WERI-Rb-1 (cell line): ENCODE results near the gene CD274.

Experiments used
- DNase-seq: peaks from one replicate; pipeline ENCODE4 v3.0.0-alpha.2; 2020
- H3K27ac ChIP-seq: fragments of 250-450 bp; sonication (Bioruptor Pico); 2 replicates; pipeline ENCODE4 v1.5.1; 2020; ENCODE audit warnings: mild to moderate bottlenecking, moderate library complexity
- H3K27me3 ChIP-seq: fragments of 250-450 bp; sonication (Bioruptor Pico); 2 replicates; pipeline ENCODE4 v1.5.1; 2021; ENCODE audit warnings: mild to moderate bottlenecking, low read depth, moderate library complexity; ENCODE audit not compliant: insufficient read depth, severe bottlenecking
- H3K36me3 ChIP-seq: fragments of 250-450 bp; sonication (Bioruptor Pico); 2 replicates; pipeline ENCODE4 v1.5.1; 2020; ENCODE audit warnings: mild to moderate bottlenecking, moderate library complexity
- H3K4me3 ChIP-seq: 2 replicates; pipeline ENCODE4 v1.5.1; 2011; ENCODE audit warnings: low read depth, mild to moderate bottlenecking, control low read depth, low read length
- H3K9me3 ChIP-seq: fragments of 250-450 bp; sonication (Bioruptor Pico); 2 replicates; pipeline ENCODE4 v1.5.1; 2021; ENCODE audit warnings: mild to moderate bottlenecking, moderate library complexity; ENCODE audit not compliant: severe bottlenecking
- CTCF ChIP-seq: IDR thresholded peaks from 2 replicates; pipeline ENCODE4 v1.5.1; 2011; ENCODE audit warnings: low read depth, mild to moderate bottlenecking, control low read depth, inconsistent platforms, low read length

CD274 gene

GRCh38 chr9:5485378-5486085, 35.2 kb downstream of the CD274 start:
- no peaks in the 10 kb centered on the region for H3K36me3 ChIP-seq
- no peaks in the 10 kb centered on the region for H3K9me3 ChIP-seq
- DNase-seq = no peak
- TF ChIP-seq CTCF = no peak
- H3K27me3 ChIP-seq = no peaks in the 10 kb centered on the region
- H3K4me3 ChIP-seq = no peak overlapping the region
- H3K27ac ChIP-seq = no peak overlapping the region

- H3K9me3 ChIP-seq = no peaks in the 10 kb centered on the region
- H3K4me3 ChIP-seq = no peak overlapping the region
- H3K36me3 ChIP-seq = no peaks in the 10 kb centered on the region
- DNase-seq = no peak
- H3K27ac ChIP-seq = no peak overlapping the region
- TF ChIP-seq CTCF = no peak
- H3K27me3 ChIP-seq = no peaks in the 10 kb centered on the region
These were observed 36.6 kb downstream of the CD274 start for GRCh38 chr9:5486988-5487387.

- TF ChIP-seq CTCF = no peak
- Histone ChIP-seq H3K27me3 (no peaks in the 10 kb centered on the region), H3K27ac (no peak overlapping the region), H3K9me3 (no peaks in the 10 kb centered on the region), H3K36me3 (no peaks in the 10 kb centered on the region), H3K4me3 (no peak overlapping the region)
- DNase-seq = no peak
These were observed 38.1 kb downstream of the CD274 start for GRCh38 chr9:5488221-5489008.

GRCh38 chr9:5489630-5490490, 39.5 kb downstream of the CD274 start:
- H3K27me3 ChIP-seq = no peaks in the 10 kb centered on the region
- DNase-seq = no peak
- H3K4me3 ChIP-seq = no peak overlapping the region
- no peaks in the 10 kb centered on the region for H3K36me3 ChIP-seq
- H3K27ac ChIP-seq = no peak overlapping the region
- H3K9me3 ChIP-seq = no peaks in the 10 kb centered on the region
- no peak for TF ChIP-seq CTCF

GRCh38 chr9:5492965-5493678, 42.8 kb downstream of the CD274 start:
- Histone ChIP-seq H3K9me3 (no peaks in the 10 kb centered on the region), H3K27me3 (no peaks in the 10 kb centered on the region), H3K4me3 (no peak overlapping the region), H3K27ac (no peak overlapping the region), H3K36me3 (no peaks in the 10 kb centered on the region)
- TF ChIP-seq CTCF = no peak
- no peak for DNase-seq
